Brain microvascular endothelial cell (primary cell): ENCODE measurements around the gene CEP164.
A peak's percentile ranks its signal among the peaks of the same experiment; 100 is the strongest.

Source experiments
- DNase-seq: peaks from one replicate; pipeline ENCODE4 v3.0.0-alpha.2; 2020
- H3K27ac ChIP-seq: fragments of 250-450 bp; sonication (Bioruptor Pico); 2 replicates; pipeline ENCODE4 v1.5.1; 2020; ENCODE audit warnings: mild to moderate bottlenecking, moderate library complexity
- H3K27me3 ChIP-seq: fragments of 250-450 bp; sonication (Bioruptor Pico); replicated peaks from 2 replicates; pipeline ENCODE4 v1.5.1; 2020; ENCODE audit warnings: mild to moderate bottlenecking
- H3K36me3 ChIP-seq: fragments of 250-450 bp; sonication (Bioruptor Pico); replicated peaks from 2 replicates; pipeline ENCODE4 v1.5.1; 2020; ENCODE audit warnings: mild to moderate bottlenecking
- H3K4me3 ChIP-seq: 2 replicates; pipeline ENCODE4 v1.5.1; 2011; ENCODE audit warnings: low read depth, mild to moderate bottlenecking, control low read depth, low read length, moderate library complexity
- in situ Hi-C: cut with HindIII; loops from 2 replicates; pipeline ENCODE4 v1.10.0; 2017; ENCODE audit warnings: low sequenced_read_pairs, low pct_ligation_motif_present
- TF ChIP-seq, protein P1 (sequence below): IDR thresholded peaks from 2 replicates; pipeline ENCODE4 v1.5.1; 2011; ENCODE audit warnings: low read depth, mild to moderate bottlenecking, moderate library complexity, low read length, control low read depth, inconsistent platforms; ENCODE audit errors: missing control alignments

Gene CEP164

DNA sequence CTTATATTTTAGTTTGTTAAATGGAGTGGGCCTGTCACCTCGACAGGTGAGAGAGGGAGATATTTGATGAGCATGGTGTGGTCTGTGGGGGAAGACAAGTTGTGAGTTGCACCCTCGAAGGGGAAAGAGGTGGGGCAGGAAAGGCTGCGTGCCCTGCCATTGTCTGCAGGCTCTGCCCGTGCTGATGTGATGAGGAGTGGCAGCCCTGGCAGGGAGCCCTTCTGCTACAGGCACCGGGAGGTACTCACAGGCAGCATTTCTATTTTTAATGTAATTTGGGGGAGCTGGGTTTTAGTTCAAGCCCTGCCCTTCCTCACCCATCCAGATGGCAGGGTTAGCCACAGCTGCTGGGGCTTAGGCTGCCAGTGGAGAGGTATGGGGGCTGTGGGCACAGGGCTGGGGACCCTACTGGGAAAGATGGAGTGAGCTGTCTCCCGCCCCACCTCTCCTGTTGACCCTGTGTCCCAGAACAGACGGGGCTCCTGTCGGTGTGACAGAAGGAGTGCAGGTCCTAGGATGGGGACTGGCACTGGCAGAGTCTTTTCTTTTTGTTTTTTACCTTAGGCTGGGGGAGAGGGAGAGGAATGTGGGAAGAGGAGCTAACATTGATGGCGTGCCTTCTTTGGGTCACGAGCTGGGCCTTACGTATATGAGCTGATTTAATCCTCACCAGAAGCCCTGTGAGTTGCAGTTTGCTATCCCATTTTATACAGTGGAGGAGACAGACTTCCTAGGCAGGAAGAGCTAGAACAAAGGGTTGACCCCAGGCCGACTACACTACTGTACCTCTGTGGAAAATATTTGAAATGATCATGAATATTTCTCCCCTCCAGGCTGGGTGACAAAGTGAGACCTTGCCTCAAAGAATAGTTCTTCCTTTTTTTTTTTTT lies 51.6 kb downstream of the CEP164 start:
- no peak for DNase-seq
- Histone ChIP-seq H3K4me3 (no peak overlapping the region), H3K27me3 (no peaks in the 10 kb centered on the region), H3K27ac (no peak overlapping the region), H3K36me3 (peaks cover 44% of the 10 kb centered on the region)
- in situ Hi-C loops: no loop called here
- TF ChIP-seq, protein P1, sequence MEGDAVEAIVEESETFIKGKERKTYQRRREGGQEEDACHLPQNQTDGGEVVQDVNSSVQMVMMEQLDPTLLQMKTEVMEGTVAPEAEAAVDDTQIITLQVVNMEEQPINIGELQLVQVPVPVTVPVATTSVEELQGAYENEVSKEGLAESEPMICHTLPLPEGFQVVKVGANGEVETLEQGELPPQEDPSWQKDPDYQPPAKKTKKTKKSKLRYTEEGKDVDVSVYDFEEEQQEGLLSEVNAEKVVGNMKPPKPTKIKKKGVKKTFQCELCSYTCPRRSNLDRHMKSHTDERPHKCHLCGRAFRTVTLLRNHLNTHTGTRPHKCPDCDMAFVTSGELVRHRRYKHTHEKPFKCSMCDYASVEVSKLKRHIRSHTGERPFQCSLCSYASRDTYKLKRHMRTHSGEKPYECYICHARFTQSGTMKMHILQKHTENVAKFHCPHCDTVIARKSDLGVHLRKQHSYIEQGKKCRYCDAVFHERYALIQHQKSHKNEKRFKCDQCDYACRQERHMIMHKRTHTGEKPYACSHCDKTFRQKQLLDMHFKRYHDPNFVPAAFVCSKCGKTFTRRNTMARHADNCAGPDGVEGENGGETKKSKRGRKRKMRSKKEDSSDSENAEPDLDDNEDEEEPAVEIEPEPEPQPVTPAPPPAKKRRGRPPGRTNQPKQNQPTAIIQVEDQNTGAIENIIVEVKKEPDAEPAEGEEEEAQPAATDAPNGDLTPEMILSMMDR: no peak

DNA sequence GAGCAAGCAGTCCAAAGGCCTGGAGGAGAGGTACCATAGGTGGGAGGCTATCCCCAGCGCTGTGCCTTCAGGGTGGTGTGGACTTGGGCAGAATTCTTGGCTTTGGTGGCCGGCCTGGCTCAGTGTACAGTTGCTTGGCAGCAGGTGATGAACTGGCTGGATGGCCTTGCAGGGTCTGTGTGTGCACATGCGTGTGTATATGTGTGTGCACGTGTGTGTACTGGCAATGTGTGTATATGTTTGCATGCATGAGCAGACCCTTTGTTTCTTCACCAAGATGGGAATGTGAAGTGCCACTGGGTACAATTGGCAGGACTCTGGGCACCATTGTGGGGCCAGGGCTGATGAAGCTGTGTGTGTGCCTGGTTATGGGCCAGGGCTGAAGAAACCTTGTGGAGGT lies 53.0 kb downstream of the CEP164 start:
- Histone ChIP-seq H3K36me3 (peaks cover 46% of the 10 kb centered on the region), H3K4me3 (no peak overlapping the region), H3K27ac (no peak overlapping the region), H3K27me3 (no peaks in the 10 kb centered on the region)
- TF ChIP-seq, protein P1: no peak
- no peak for DNase-seq
- in situ Hi-C loops: no loop called here

DNA sequence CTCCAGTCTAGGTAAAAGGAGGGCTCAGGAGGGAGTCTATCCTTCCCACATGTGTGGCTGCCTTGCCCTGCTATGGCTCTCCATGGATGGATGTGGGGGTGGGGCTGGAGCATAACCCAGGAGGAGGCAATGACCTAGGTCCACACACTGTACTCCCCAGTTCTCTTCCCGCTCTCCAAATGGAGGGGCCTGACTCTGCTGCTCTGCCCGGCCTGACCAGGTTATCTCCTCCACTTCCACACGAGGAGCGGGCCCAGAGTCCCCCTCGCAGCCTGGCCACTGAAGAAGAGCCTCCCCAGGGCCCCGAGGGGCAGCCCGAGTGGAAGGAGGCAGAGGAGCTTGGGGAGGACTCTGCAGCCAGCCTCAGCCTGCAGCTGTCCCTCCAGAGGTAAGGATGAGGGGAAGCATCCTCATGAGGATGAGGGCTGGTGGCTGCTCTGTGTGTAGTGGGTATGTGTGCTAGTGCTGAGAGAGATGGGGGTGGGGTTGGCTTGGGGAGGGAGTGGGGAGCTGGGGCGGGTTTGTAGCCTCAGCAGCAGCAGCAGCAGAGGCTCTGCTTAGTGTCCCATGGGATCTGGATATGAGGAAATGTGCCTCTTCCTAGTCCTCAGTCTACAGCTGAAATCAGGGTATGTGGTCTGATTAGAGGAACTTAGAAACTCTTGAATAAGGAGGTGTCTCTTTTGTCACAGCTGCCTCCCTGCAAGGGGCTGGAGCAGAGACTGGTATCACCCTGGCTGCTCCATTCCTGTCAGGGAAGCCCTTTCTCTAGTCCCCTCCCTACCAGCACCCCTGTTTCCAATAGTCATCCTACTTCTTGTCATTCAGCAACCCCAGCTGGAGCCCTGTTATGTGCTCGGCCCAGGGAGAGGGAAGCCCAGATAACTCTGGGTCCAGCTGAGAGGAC lies 54.1 kb downstream of the CEP164 start:
- DNase-seq: no peak
- Histone ChIP-seq H3K27ac (no peak overlapping the region), H3K36me3 (peaks cover 36% of the 10 kb centered on the region), H3K27me3 (no peaks in the 10 kb centered on the region), H3K4me3 (no peak overlapping the region)
- in situ Hi-C loops: no loop called here
- TF ChIP-seq, protein P1: no peak

DNA sequence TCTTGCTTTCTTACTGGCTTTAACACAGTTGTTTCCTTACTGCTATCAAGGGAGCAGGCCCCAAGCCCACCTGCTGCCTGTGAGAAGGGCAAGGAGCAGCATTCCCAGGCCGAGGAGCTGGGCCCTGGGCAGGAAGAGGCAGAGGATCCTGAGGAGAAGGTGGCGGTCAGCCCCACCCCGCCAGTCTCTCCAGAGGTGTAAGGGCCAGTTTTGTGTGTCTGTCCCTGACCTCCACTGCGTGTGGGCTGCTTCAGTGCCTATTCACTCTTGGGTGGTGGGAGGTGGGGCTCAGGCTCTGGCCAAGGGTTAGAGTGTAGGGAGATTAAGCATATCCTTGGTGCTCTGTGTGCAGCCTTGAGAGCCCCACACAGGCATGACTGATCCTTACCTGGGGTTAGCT lies 55.1 kb downstream of the CEP164 start:
- Histone ChIP-seq H3K4me3 (no peak overlapping the region), H3K27ac (no peak overlapping the region), H3K27me3 (no peaks in the 10 kb centered on the region), H3K36me3 (peaks cover 43% of the 10 kb centered on the region)
- TF ChIP-seq, protein P1: no peak
- no peak for DNase-seq
- in situ Hi-C loops: no loop called here

DNA sequence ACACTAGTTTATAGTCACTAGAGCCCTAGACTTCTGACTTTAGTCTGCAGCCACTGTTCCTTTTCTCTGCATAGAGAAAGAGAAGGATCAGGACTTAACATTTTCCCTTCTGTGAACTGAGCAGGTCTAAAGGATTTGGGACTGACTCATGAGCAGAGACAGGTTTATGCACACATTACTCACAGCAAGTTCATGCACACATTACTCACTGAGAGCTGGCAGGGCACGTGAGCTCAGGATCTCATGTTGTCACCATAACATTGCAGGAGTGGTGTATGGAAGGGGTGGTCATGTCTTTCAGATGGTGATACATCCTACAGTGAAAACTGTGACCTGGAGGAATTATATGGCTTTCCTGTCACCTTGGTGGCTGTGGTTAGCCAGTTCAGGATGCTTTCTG lies 56.4 kb downstream of the CEP164 start:
- peaks cover 43% of the 10 kb centered on the region for H3K36me3 ChIP-seq
- no peaks in the 10 kb centered on the region for H3K27me3 ChIP-seq
- in situ Hi-C loops: no loop called here
- peak; percentile 79 for DNase-seq
- no peak overlapping the region for H3K4me3 ChIP-seq
- no peak overlapping the region for H3K27ac ChIP-seq
- TF ChIP-seq, protein P1: no peak
